ENCODE data around the gene DDX20. TPM values are rescaled to one million over a fixed set of nuclear protein-coding genes. Genes with fewer than 3 reads are reported as not detected.
A peak's percentile ranks its signal among the peaks of the same experiment; 100 is the strongest.

The DDX20 gene
- total and polyA plus RNA-seq, 2 of the 8 experiments (the other 6 are each of a cell fraction or from before 2014, with no cell fraction given), result 7.5 to 24.7 TPM

GRCh38 chr1:111758373-111758772, 2.7 kb downstream of the DDX20 start:
- Histone ChIP-seq H2AK5ac (ENCODE audit: low read depth, low read length) (no peak overlapping the region), H3K18ac (ENCODE audit: extremely low read depth, low read length) (no peak overlapping the region), H2BK12ac (ENCODE audit: low read depth, low read length) (no peak overlapping the region), H3K56ac (replicated peaks; ENCODE audit: insufficient read length, low read depth, low read length) (no peak overlapping the region), H3K23ac (ENCODE audit: insufficient read length) (no peak overlapping the region), H3K36me3 (ENCODE audit: control insufficient read depth in 2 of 4, insufficient read depth in 4 of 4, low read length in 3 of 4) (peaks cover 8 to 54% (median 24%) of the 10 kb centered on the region in 4 experiments; a peak in 7 of 8 replicates), H4K8ac (ENCODE audit: extremely low read depth, insufficient read depth, low read length) (no peak overlapping the region), H2AFZ (ENCODE audit: low read length) (no peak overlapping the region), H4K5ac (ENCODE audit: insufficient read length, low read depth, low read length) (no peak overlapping the region), H4K20me1 (replicated peaks in 1 of 2; ENCODE audit: control insufficient read depth in 1 of 2, insufficient read depth in 2 of 2, low read length in 2 of 2) (no peaks in the 10 kb centered on the region), H3K4me2 (ENCODE audit: insufficient read depth in 1 of 2, low read depth in 2 of 2, low read length in 2 of 2) (no peak overlapping the region), H3K9ac (replicated peaks in 1 of 4; ENCODE audit: extremely low read depth in 1 of 4, low read depth in 3 of 4, low read length in 3 of 4) (no peak overlapping the region), H3K79me2 (ENCODE audit: control insufficient read depth in 1 of 2, insufficient read depth in 2 of 2, low read length in 2 of 2) (peaks cover 3 to 32% of the 10 kb centered on the region in 2 experiments; a peak in 3 of 4 replicates), H3K23me2 (ENCODE audit: low read depth, low read length) (0 out of 2 replicates have a peak, but pooled peaks cover 2% of the 10 kb centered on the region), H3K4me1 (replicated peaks in 1 of 4; ENCODE audit: control insufficient read depth in 3 of 4, insufficient read depth in 4 of 4, low read length in 3 of 4) (peaks cover 0 to 3% (median 0%) of the 10 kb centered on the region in 4 experiments; a peak in 1 of 7 replicates), H3K14ac (ENCODE audit: insufficient read length) (no peak overlapping the region), H3K79me1 (ENCODE audit: low read depth, low read length) (peaks cover 2% of the 10 kb centered on the region; the same call in 1 of the 2 replicates), H3K4me3 (ENCODE audit: extremely low read depth in 1 of 4, insufficient read depth in 2 of 4, low read depth in 3 of 4, low read length in 4 of 4) (no peak overlapping the region), H4K91ac (replicated peaks; ENCODE audit: insufficient read length, low read length) (no peak overlapping the region), H2BK20ac (ENCODE audit: low read length) (no peak overlapping the region), H2BK5ac (ENCODE audit: low read depth, low read length) (no peak overlapping the region), H3K27me3 (replicated peaks in 1 of 4; ENCODE audit: control insufficient read depth in 3 of 4, extremely low read depth in 1 of 4, insufficient read depth in 3 of 4, low read length in 3 of 4) (no peaks in the 10 kb centered on the region), H2BK120ac (replicated peaks; ENCODE audit: low read depth, low read length) (no peak overlapping the region), H3K4ac (replicated peaks; ENCODE audit: insufficient read length, low read depth, low read length) (no peak overlapping the region), H3K27ac (ENCODE audit: low read depth, low read length) (no peak overlapping the region), H3K9me3 (ENCODE audit: insufficient read depth in 2 of 2, low read depth in 1 of 2, low read length in 1 of 2) (no peaks in the 10 kb centered on the region), H2BK15ac (ENCODE audit: low read length) (no peak overlapping the region)
- DNase-seq (ENCODE audit: low read depth in 1 of 2, low spot score in 2 of 2) (no peak), FAIRE-seq (no peak)
- ChIA-PET POLR2A (ENCODE audit: partially characterized antibody) (interaction anchor here (0.7 to 3.5 kb wide), 3 partner anchors 9 to 41 kb away, joined by 3 to 26 read pairs (median 9); no protein-coding TSS in a partner anchor), CTCF (ENCODE audit: partially characterized antibody) (interaction anchor here (0.6 to 40.4 kb wide), 5 partner anchors 9 to 295 kb away, joined by 3 to 1070 read pairs (median 4); partner anchors contain the start of gene INKA2)
- WGBS, 2 experiments (ENCODE audit: extremely low coverage in 1 of 2, insufficient coverage in 1 of 2, insufficient read length in 1 of 2, insufficient replicate concordance in 2 of 2, low coverage in 1 of 2, low lambda C conversion rate in 2 of 2, missing lambda C conversion rate in 1 of 2), result 74% methylated on average over 2 of the region's 2 CpGs; no CpG with 5 or more reads in 1 of the 2 experiments
- TF ChIP-seq KDM5A (IDR thresholded peaks at IDR 0.05; ENCODE audit: low read length) (no peak), CHD1 (IDR thresholded peaks at IDR 0.05; ENCODE audit: low read depth, low read length) (no peak), SAP30 (IDR thresholded peaks at IDR 0.05; ENCODE audit: insufficient read depth, insufficient replicate concordance, low read length) (no peak), CREB1 (IDR thresholded peaks at IDR 0.05) (no peak), NRF1 (IDR thresholded peaks at IDR 0.05; ENCODE audit: low read depth, low read length) (no peak), RBBP5 (IDR thresholded peaks at IDR 0.05; ENCODE audit: borderline replicate concordance, low read depth, low read length) (no peak), GTF2F1 (IDR thresholded peaks at IDR 0.05; ENCODE audit: borderline replicate concordance, low read depth, low read length) (no peak), RAD21 (IDR thresholded peaks at IDR 0.05 in 1 of 2, conservative IDR thresholded peaks at IDR 0.05 in 1 of 2; ENCODE audit: low read depth in 2 of 2, low read length in 2 of 2) (peak; percentile 12 to 46; a peak in 3 of 4 replicates)
- TF ChIP-seq, protein P1, sequence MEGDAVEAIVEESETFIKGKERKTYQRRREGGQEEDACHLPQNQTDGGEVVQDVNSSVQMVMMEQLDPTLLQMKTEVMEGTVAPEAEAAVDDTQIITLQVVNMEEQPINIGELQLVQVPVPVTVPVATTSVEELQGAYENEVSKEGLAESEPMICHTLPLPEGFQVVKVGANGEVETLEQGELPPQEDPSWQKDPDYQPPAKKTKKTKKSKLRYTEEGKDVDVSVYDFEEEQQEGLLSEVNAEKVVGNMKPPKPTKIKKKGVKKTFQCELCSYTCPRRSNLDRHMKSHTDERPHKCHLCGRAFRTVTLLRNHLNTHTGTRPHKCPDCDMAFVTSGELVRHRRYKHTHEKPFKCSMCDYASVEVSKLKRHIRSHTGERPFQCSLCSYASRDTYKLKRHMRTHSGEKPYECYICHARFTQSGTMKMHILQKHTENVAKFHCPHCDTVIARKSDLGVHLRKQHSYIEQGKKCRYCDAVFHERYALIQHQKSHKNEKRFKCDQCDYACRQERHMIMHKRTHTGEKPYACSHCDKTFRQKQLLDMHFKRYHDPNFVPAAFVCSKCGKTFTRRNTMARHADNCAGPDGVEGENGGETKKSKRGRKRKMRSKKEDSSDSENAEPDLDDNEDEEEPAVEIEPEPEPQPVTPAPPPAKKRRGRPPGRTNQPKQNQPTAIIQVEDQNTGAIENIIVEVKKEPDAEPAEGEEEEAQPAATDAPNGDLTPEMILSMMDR (IDR thresholded peaks at IDR 0.05; ENCODE audit: control extremely low read depth in 1 of 3, insufficient read depth in 1 of 3, low read depth in 1 of 3, low read length in 3 of 3), result peak in 1 of 3 experiments; percentile 27; a peak in 2 of 4 replicates
